SW 1271 (cell line): ENCODE data around the gene ANO2.

ENCODE experiments used
- DNase-seq, 2 experiments: peaks; one replicate each; lab custom pipeline; 2025; lab: John Stamatoyannopoulos, UW

ANO2 gene

DNA sequence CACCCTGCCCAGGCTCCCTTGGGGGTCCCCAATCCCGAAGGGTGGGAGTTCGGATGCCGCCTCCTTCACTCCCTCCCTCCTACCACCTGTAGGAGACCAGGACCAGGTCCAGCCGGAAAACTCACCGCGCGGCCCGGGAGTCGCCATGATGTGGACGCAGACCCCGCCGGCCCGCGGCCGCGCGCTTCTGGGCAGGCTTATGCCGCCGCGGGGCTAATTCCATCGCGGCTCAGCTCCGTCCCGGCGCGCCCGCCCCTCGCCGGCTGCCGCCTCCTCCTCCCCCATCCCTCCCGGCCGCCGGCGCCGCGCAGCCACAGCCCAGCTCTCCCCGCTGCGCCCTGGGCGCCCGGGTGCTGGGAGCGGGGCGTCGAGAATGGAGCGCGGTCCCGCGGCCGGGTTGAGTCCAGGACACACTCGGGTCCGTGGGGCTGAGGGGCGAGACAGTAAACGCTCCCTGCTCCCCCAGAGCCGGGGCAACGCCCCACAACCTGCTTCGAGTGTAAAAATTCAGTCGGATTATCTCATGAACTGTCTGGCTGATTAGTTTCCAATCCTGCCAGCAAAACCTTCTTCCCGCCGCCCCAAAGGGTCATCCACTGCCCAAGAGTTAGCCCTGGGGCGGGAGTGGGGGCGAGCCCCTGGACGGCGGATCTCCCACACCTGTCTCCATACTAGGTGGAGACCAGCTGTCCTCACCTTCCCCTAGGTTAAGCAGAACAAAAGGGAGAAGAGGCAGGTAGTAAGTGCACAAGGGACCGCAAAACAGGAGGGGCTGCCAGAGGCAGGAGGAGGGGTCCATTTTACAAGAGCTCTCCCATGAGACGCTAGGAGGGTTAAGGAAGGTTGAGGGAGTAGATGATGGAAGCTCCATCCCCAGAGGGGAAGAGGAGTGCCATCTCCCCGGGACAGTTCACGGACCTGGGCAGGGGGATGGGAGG is at the start of gene ANO2:
Gene ANO2, minus strand, starts transcription at position 189 of the 938 bp plus-strand sequence. Its CDS starts 42 bp downstream, at position 147.
- no peak for DNase-seq

GRCh38 chr12:5989621-5990020 is 44.6 kb upstream of the ANO2 start:
- no peak for DNase-seq

- peak; percentile 12 to 74 for DNase-seq
Measured at GRCh38 chr12:5988659-5989116, 43.6 kb upstream of the ANO2 start.

DNA sequence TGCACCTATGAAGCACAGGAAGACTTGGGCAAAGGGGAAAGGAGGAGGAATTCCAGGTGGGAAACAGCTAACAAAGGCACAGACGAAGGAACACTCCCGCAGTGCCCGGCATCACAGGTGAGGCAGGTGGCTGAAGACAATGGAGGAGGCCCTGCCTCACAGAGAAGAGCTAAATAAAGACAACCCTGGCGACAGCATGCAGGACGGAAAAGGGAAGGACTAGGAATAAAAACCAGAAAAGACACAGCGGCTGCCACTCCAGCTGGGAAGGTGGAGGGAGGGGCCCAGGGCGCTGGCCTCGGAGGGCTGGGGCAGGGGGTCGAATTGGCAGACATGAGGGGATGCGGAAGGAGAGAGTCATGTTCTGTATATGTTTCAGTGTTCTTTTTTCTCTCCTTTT is 43.0 kb upstream of the ANO2 start:
- no peak for DNase-seq

GRCh38 chr12:5987573-5987972 is 42.5 kb upstream of the ANO2 start:
- DNase-seq, result no peak

GRCh38 chr12:5985471-5985870 is 40.4 kb upstream of the ANO2 start:
- DNase-seq, result no peak

DNA sequence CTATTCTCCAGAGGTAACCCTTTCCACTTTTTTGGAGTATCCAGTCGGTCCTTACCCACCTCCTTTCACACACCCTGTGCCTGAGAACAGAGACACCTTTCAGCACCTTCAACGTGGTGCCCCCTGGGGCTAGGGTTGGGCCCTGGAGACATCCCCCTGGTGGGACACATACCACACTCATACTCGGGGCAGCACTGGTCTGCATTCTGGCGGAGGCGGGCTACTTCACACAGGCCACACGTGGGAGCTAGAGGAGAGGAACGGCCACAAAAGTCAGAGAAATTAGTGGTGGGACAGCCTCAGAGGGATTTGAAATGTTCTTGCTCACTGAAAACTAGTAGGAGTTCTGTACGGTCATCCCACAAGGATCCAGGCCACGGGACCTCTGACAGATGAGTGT is 39.8 kb upstream of the ANO2 start:
- DNase-seq, result no peak

DNA sequence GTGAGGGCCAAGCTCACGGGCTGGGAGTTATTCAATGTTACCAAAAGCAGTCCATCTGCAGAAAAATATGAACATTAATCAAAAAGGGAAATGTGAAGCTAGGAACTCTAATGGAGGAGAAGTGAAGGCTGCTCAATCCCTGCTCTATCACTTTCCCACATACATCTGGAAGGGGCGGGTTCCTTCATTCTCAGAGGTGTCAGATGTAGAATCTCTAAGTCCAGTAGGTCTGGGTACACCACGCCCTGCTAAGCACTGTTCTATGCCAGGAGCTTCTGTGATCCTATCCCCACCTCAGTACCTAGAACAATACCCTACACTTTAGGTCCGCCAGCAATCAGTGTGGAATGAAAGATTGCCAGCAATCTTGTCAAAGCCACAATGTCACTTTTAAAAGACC is 37.0 kb upstream of the ANO2 start:
- DNase-seq, result no peak

GRCh38 chr12:5977556-5977955 is 32.5 kb upstream of the ANO2 start:
- DNase-seq, result no peak

GRCh38 chr12:5976711-5977110 is 31.7 kb upstream of the ANO2 start:
- no peak for DNase-seq

- DNase-seq, result no peak
Measured at GRCh38 chr12:5976196-5976595, 31.1 kb upstream of the ANO2 start.

- no peak for DNase-seq
Measured at GRCh38 chr12:5973461-5974115, 28.5 kb upstream of the ANO2 start.

GRCh38 chr12:5972387-5972786 is 27.3 kb upstream of the ANO2 start:
- no peak for DNase-seq

- DNase-seq, result no peak
Measured at GRCh38 chr12:5971194-5971850, 26.3 kb upstream of the ANO2 start.

DNA sequence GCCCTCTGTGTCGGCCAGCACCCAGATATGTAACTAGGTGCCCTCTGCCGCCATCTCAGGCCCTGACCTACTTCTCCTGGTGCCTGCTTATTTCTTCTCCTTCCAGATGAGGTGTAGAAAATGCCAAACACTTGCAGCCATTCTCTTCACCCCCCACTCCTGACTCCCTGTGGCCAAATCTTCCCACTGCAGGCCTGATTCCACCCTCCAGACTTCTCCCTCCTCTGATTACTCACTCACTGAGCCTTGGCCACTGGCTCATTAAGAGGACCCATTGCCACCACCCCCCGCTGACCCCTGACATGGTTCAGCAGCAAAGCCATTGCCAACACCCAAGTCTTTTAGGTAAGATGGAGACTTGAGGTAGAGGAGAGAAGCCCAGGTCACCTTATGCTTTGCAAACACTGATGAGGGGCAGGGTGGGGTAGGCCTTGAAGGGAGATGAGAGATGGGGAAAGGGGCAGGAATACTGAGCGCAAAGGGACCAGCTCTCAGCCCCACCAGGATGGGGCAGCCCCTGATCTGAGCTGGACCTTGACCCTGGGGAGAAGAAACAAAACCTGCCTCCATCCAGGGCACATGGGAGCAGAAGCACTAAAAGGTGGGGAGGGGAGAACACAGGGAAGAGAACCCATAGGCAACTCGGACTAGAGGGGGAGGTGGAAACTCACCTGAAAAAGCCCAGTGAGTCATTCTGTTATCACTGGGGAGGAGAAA is 25.1 kb upstream of the ANO2 start:
- DNase-seq, result no peak

DNA sequence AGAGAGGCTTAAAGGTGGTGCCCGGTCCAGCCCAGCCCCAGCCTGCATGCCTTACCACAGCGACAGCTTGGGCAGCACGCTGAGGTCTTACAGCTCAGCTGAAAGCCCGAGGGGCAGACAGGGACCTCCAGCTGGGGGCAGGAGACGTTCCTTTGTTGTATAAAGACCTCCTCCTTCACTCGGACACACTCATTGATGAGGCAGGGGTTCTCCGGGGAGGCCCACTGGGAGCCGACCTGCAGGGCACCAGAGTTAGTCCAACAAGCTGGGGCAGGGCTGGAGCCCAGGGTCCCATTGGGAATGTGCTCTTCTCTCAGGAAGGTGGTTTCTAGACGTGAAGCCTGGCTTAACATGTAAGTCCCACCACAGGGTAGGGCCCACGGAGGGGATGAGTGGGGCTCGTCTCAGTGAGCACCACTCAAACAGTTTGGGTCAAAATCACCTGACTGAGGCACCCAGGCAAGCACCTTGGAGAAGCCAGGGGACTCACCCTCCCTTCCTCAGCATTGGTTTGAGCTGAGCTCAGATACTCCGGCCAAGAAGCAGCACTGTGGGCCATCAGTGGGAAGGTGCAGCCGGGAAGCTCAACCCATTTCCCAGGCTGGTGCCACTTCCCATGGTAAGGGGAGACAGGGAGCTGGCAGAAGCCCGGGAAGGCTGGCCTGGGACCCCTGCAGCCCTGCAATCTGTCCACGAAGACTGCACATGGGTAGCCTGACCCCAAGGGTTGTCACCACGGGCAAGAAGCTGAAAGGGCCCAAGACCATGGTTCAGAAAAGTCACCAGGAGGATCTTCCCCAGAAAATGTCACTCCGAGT is 24.3 kb upstream of the ANO2 start:
- DNase-seq, result no peak

DNA sequence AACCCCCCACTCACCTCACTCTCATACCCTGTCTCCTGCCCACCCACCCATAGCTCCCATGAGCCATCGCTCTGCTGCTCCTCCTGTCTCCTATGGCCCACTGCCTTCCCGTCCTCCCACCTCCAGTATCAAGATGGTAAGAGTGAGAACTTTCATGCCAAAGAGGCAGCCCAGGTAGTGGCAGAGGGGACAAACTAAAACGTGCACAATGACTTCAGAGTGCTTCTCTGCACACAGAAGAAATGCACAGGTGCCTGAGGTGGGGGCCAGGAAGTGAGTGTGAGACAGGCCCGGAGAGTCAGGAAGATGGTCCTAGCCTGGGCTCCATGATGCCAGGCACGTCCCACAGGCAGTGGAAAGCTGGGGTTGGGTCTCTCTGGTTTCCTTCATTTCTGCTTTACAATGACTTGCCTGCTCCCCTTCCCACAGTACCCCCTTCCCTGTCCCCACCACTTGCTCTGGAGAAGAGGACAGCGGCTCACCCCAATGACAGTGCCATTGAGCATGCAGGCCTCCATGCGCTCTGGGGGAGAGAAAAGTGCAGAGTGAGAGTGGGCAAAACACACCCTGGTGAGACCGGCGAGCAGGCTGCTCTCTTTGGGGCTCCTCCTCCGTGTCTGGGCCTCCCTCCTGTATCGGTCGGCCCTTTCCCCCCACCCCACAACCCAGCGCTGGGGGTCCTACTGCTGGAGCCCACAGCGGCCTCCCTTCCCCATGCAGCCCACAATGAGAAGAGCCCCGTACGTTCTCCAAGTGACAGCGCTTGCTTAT is 22.8 kb upstream of the ANO2 start:
- DNase-seq, result no peak

DNA sequence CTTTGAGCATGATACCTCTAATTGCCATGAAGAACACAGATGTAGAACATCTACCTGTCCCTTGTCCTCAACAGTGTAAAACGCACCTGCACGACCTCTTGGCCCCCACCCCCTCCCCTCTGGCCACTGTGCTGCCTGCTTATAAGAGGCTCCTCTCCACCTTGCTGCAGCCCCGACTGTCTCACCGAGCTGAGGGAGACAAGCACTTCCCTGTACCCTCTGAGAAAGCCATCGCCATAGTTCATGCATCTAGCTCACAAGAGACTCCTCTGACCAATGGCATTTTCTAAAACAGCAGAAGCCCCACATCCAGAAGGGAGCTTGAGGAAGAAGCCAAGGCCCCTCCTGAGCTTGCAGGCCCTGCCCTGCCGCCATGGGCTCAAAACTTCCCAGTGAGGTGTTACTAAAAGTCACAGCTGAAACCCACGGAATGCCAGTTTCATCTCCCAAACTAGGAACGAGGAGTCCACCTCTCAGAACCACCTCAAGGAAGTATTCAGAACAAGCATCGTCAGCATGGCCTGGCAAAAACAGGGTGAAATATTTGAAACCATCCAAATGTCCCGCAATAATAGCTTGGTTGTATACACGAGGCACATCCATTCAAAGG is 21.5 kb upstream of the ANO2 start:
- no peak for DNase-seq

- DNase-seq, result peak in 1 of 2 experiments; percentile 64
Measured at GRCh38 chr12:5965950-5966383, 20.9 kb upstream of the ANO2 start.
